IPS-NIHi7 (cell line): ENCODE measurements around the gene CCDC63.

Experiments used
- DNase-seq: peaks from one replicate; pipeline ENCODE4 v3.0.0; 2012; ENCODE audit warnings: mixed read lengths; ENCODE audit errors: extremely low spot score

Gene CCDC63

DNA sequence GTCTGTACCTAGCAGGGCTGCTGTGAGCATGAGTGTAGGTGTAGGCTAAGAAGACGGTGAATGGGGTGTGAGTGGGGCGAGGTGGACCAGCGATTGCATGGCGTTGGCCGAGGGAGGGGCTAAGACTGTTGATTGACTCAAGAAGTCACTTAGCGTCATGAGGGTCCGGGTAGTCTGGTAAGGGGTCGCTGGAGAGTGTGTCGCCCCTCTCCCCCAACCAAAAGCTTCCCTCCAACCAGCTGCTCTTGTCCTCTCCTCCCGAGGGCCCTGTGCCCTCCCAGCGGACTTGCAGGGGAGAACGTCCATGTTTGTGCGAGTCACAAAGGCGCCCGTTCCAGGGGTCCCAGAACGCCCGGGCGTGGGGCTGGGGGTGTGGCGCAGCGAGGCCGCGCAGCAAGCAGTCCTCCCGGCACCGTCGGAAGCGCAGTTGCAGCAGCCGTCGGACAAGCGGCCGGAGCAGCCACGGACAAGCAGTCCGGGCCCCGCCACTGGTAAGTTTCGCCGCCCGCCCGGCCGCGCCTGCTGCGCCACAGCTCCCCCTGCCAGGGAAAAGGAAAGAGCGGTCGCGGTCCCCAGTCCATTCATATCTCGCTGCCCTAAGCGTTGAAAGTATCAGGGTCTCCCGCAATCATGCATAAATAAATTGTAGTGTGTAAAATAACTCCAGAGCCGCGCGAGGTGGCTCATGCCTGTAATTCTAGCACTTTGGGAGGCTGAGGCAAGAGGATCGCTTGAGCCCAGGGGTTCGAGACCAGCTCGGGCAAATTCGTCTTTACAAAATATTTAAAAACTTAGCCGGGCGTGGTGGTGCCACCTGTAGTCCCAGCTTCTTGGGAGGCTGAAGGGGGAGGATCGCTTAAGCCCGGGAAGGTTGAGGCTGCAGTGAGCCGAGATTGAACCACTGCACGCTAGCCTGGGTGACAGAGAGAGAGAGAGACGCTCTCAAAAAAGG is at the start of gene CCDC63:
Gene CCDC63, plus strand, starts transcription at position 373 of the 952 bp plus-strand sequence. CDS start 5,968 bp downstream, outside the sequence.
- DNase-seq: peak; percentile 81

DNA sequence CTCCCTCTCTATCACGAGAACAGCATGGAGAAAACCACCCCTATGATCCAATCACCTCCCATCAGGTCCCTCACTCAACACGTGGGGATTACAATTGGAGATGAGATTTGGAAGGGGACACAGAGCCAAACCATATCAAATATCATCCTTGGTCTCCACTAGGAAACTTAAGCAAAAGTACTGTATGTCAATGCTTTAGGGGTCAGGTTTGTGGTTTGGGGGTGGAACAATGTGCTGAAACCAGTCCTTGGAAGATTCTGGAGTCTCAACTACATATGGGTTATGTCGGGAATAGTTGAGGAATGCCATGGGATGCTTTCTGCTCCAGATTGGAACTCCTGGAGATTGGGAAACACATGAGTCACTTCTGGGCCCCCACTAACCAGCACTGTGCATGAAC is 48.3 kb upstream of the CCDC63 start:
- no peak for DNase-seq

DNA sequence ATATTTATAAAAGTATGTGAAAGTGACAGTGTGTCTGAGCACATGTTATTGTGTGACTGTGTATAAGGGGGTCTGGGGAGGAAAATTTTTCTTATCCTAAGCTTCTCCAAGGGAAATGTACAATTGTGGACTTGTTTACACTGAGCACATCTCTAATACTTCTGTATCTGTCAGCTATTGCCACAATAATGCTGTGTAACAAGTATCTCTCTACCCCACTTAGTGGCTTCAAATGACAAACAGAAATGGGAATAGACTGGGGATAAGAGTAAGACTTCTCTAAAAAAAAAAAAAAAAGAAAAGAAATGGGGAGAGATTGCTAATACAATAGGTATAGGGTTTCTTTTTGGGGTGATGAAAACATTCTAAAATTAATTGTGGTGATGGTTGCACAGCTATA is 44.3 kb upstream of the CCDC63 start:
- DNase-seq: no peak

- DNase-seq: no peak
Measured at GRCh38 chr12:110804406-110804805, 42.4 kb upstream of the CCDC63 start.

GRCh38 chr12:110807640-110808039 is 39.1 kb upstream of the CCDC63 start:
- no peak for DNase-seq

GRCh38 chr12:110809149-110809548 is 37.6 kb upstream of the CCDC63 start:
- no peak for DNase-seq

- DNase-seq: no peak
Measured at GRCh38 chr12:110811972-110812371, 34.8 kb upstream of the CCDC63 start.

- DNase-seq: peak; percentile 54
Measured at GRCh38 chr12:110813285-110813684, 33.5 kb upstream of the CCDC63 start.

DNA sequence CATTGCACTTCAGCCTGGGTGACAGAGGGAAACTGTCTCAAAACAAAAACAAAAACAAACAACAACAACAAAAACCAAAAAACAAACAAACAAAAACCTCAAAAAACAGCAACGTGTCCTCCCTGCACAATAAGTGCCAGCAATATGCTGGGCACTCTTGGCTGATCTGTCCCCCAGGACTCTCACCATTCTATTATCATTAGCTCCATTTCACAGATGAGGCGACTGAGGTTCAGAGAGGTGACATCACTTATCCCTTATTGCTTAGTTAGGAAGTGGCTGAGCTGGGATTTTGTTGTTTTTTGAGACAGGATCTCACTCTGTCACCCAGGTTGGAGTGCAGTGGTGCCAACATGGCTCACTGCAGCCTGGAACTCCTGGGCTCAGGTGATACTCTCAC is 33.0 kb upstream of the CCDC63 start:
- no peak for DNase-seq

DNA sequence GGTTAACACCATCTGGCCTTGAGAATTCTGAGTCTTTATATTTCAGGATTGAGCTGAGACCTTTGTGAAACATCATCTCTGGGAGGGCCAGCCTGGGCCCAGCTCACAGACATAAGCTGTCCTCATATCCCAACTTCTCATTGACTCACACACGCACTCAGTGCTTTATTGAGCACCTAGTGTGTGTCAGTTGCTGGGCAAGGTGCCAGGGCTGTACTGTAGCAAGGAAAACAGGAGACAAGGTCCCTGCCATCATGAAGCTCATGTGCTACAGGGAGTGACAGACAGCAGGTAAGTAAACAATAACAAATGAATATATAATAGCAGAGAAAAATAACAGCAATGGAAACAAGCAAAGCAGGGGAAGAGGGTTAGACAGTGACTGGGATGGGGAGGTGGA is 30.5 kb upstream of the CCDC63 start:
- no peak for DNase-seq

DNA sequence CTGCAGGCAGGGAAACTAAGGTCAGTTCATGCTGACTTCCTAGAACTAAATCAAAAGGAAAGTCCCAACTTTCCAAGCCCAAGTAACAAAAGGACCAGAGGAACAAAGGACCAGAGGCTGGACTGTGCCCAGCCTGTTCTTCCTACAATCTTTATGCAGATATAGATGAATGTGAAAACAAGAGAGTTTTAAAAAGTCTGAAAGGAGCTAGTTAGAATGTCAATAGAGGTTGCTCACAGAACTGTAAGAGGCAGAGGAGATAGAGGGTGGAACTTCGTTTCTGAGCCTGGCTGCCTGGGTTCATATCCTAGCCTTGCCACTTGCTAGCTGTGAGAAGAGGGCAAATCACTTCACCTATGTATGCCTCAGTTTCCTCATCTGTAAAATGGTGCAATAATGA is 30.0 kb upstream of the CCDC63 start:
- DNase-seq: no peak

DNA sequence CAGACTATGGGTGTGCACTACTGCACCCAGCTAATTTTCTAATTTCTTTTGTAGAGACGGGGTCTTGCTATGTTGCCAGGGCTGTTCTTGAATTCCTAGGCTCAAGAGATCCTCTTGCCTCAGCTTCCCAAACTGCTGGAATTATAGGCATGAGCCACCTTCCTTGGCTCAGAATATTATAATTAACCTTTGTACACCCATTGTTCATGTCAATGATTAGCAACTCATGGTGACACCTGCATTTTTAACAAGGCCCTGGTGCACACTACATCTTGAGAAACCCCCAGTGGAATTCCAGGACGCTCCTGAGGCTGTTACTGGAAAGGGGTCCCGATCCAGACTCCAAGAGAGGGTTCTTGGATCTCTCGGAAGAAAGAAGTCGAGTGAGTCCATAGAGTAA is 28.3 kb upstream of the CCDC63 start:
- DNase-seq: no peak

- DNase-seq: no peak
Measured at GRCh38 chr12:110819150-110819549, 27.6 kb upstream of the CCDC63 start.

GRCh38 chr12:110819646-110820045 is 27.1 kb upstream of the CCDC63 start:
- no peak for DNase-seq

GRCh38 chr12:110821917-110822316 is 24.9 kb upstream of the CCDC63 start:
- no peak for DNase-seq

GRCh38 chr12:110822821-110823415 is 23.9 kb upstream of the CCDC63 start:
- no peak for DNase-seq

GRCh38 chr12:110824342-110824741 is 22.4 kb upstream of the CCDC63 start:
- no peak for DNase-seq

DNA sequence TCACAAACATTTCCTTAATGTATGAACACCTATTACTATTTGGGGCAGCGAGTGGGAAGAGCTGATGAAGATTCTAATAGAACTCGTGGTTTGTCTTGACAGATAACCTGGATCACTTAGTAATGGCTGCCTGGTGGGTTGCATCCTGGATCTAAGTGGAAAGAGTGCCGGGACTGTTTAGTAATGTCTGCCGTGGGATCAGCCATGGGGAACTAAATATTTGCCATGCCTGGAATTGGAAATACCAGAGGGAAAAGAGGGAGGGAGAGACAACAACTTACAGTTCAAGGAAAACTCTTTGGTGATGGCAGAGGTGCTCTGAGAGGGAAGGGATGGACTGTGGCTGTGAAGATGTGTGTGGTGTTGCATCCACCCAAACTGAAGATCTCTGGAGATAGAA is 21.3 kb upstream of the CCDC63 start:
- no peak for DNase-seq

DNA sequence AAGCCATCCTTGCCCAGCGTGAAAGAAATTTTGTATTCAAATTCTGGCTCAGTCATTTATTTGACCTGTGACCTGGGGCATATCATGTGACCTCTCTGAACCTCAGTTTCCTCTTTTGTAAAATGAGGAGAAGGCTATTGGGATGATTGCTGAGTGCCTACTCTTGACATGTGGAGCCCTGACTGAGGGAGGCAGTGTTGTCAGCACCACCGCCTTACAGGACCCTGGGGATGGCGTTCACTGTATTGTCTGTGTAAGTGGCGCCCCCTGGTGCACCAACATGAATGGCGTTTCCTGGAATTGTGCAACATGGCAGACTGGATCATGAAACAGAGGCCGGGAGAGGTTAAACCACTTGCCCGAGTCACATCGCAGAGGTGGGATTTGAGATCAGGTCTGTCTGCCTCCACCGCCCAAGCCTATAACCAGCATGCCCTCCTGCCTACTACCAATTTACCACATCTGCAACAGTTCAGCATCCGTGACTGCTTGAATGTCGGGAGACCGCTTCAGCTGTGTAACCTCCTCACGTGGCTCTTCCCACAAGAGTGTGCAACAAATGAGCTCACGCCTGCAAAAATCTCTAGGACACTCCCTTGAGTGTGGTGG is 20.1 kb upstream of the CCDC63 start:
- peak; percentile 94 for DNase-seq

- no peak for DNase-seq
Measured at GRCh38 chr12:110829308-110829707, 17.5 kb upstream of the CCDC63 start.

GRCh38 chr12:110836291-110836690 is 10.5 kb upstream of the CCDC63 start:
- DNase-seq: no peak

DNA sequence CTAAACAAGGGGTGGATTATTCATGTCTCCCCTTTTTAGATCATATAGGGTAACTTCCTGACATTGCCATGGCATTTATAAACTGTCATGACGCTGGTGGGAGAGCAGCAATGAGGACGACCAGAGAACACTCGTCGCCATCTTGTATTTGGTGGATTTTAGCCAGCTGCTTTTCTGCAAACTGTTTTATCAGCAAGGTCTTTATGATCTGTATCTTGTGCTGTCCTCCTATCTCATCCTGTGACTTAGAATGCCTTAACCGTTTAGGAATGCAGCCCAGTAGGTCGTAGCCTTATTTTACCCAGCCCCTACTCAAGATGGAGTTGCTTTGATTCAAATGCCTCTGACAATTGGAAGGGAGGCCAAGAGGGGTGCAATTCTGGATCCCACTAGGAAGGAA is 5.8 kb upstream of the CCDC63 start:
- DNase-seq: no peak

GRCh38 chr12:110844131-110844530 is 2.7 kb upstream of the CCDC63 start:
- DNase-seq: no peak
